ENCODE measurements around the gene PLA2G15. TPM values are rescaled to one million over a fixed set of nuclear protein-coding genes. Genes with fewer than 3 reads are reported as not detected.
A peak's percentile ranks its signal among the peaks of the same experiment; 100 is the strongest.

PLA2G15 gene
- polyA plus RNA-seq, 3 donors from 2014 or later: 4.8 to 10.7 (median 9.0) TPM

DNA sequence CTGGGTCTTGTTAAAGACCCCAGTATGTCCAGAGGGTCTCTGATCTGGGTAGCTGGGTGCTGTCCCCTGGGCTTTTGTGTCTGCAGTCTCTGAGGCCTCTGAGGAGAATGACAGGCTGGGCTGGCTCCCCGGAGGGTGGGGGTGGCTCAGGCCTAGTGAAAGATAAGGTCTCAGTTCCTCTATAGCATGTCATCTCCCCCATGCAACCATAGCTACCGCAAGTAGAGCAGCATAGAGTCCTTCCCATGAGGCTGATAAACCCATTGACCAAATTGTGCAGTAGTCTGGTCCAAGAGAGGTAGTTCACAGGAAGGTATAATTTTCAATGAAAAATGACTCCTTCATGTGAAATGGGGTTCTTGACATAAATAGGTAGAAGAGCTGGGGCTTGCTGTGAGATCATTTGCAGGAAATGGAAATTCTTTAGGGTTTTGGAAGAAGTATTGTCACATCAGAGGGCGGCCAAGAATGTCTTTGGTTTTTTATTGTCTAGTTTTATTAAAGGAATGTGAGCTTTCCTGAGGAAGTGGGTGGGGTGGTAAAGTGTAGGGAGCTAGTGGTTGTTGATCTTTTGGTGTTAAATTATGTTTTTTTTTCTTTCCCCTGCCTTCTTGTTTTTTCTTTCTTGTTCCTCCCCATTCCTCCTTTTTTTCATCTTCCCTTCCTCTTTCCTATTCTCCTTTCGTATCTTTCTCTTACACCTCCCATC lies 44.6 kb downstream of the PLA2G15 start:
- DNase-seq: peak; percentile 45 to 53 (median 49)
- Mint-ChIP-seq H3K36me3 (peaks cover 9 to 27% (median 17%) of the 10 kb centered on the region in 3 donors), H3K27me3 (ENCODE audit: low read depth in 3 of 3) (peaks cover 0 to 8% (median 0%) of the 10 kb centered on the region in 3 donors), H3K4me3 (peak overlapping the region; percentile 60 to 75 (median 65)), H3K4me1 (peaks cover 80 to 97% of the 10 kb centered on the region in 2 donors), H3K9me3 (no peaks in the 10 kb centered on the region), H3K27ac (peak overlapping the region; percentile 90 to 95 (median 92))

GRCh38 chr16:68290450-68290849 lies 45.3 kb downstream of the PLA2G15 start:
- Mint-ChIP-seq H3K9me3 (no peaks in the 10 kb centered on the region), H3K4me1 (peaks cover 73 to 96% of the 10 kb centered on the region in 2 donors), H3K27me3 (ENCODE audit: low read depth in 3 of 3) (peaks cover 0 to 7% (median 0%) of the 10 kb centered on the region in 3 donors), H3K36me3 (peaks cover 13 to 34% (median 17%) of the 10 kb centered on the region in 3 donors), H3K27ac (peak overlapping the region; percentile 90 to 95 (median 92)), H3K4me3 (peak overlapping the region; percentile 60 to 75 (median 65))
- DNase-seq: no peak

- no peak for DNase-seq
- Mint-ChIP-seq H3K4me3 (peak overlapping the region; percentile 22 to 67 (median 40)), H3K4me1 (peaks cover 65 to 88% of the 10 kb centered on the region in 2 donors), H3K27me3 (ENCODE audit: low read depth in 3 of 3) (peaks cover 0 to 7% (median 0%) of the 10 kb centered on the region in 3 donors), H3K9me3 (no peaks in the 10 kb centered on the region), H3K36me3 (peaks cover 13 to 36% (median 15%) of the 10 kb centered on the region in 3 donors), H3K27ac (peak overlapping the region; percentile 89 to 95 (median 92))
These were observed 46.1 kb downstream of the PLA2G15 start for GRCh38 chr16:68291227-68291626.

DNA sequence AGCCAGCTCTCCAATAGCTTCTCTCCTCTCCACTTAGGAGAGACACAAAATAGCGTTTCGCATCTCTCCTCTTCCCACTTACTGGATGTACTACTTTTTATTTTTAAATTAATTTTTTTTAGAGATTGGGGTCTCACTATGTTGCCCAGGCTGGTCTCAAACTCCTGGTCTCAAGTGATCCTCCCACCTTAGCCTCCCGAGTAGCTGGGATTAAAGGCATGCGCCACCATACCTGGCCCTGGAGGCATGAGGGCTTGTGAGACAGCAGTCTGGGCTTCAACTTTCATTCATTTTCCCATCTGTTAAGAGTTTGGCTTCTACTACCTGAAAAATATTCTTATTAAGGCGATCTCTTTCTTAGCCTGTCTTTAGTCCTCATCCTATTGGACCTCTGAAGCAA lies 47.3 kb downstream of the PLA2G15 start:
- DNase-seq: no peak
- H3K27me3 Mint-ChIP-seq (ENCODE audit: low read depth in 3 of 3): peaks cover 0 to 5% (median 0%) of the 10 kb centered on the region in 3 donors
- H3K4me3 Mint-ChIP-seq: peak overlapping the region in 1 of 5 donors; percentile 6
- H3K27ac Mint-ChIP-seq: peak overlapping the region; percentile 31 to 95 (median 91)
- peaks cover 12 to 45% (median 19%) of the 10 kb centered on the region in 3 donors for H3K36me3 Mint-ChIP-seq
- no peaks in the 10 kb centered on the region for H3K9me3 Mint-ChIP-seq
- peaks cover 54 to 76% of the 10 kb centered on the region in 2 donors for H3K4me1 Mint-ChIP-seq

- DNase-seq: no peak
- H3K4me1 Mint-ChIP-seq: peaks cover 16 to 39% of the 10 kb centered on the region in 2 donors
- no peaks in the 10 kb centered on the region for H3K9me3 Mint-ChIP-seq
- peaks cover 12 to 57% (median 30%) of the 10 kb centered on the region in 3 donors for H3K36me3 Mint-ChIP-seq
- no peak overlapping the region for H3K4me3 Mint-ChIP-seq
- H3K27ac Mint-ChIP-seq: no peak overlapping the region
- no peaks in the 10 kb centered on the region for H3K27me3 Mint-ChIP-seq (ENCODE audit: low read depth in 3 of 3)
These were observed 51.1 kb downstream of the PLA2G15 start for GRCh38 chr16:68296291-68296690.

GRCh38 chr16:68296693-68297092 lies 51.5 kb downstream of the PLA2G15 start:
- Mint-ChIP-seq H3K4me3 (no peak overlapping the region), H3K27me3 (ENCODE audit: low read depth in 3 of 3) (no peaks in the 10 kb centered on the region), H3K27ac (peak overlapping the region in 2 of 6 donors; percentile 10 to 16), H3K9me3 (no peaks in the 10 kb centered on the region), H3K36me3 (peaks cover 13 to 58% (median 31%) of the 10 kb centered on the region in 3 donors), H3K4me1 (peaks cover 12 to 35% of the 10 kb centered on the region in 2 donors)
- no peak for DNase-seq

DNA sequence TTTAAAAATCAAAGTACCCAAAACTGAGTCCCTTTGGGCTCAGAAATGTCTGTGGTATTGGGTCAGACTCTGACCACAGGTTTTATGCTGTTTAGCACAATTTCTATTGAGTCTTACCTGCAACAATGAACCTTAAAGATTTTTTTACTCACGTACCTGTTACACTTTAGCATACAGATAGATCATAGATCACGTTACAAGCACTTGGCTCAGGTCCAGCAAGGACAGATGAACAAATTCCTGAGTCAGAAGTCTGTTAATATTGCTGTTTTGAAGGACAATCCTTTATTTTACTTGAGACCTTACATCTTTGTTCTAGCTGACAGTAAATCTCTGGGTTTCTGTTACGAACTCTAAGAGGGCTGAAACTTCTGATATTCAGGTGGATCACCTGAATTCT lies 52.7 kb downstream of the PLA2G15 start:
- no peak for DNase-seq
- no peak overlapping the region for H3K4me3 Mint-ChIP-seq
- H3K4me1 Mint-ChIP-seq: peaks cover 4 to 28% of the 10 kb centered on the region in 2 donors
- no peaks in the 10 kb centered on the region for H3K27me3 Mint-ChIP-seq (ENCODE audit: low read depth in 3 of 3)
- peak overlapping the region in 3 of 6 donors; percentile 49 to 60 (median 53) for H3K27ac Mint-ChIP-seq
- no peaks in the 10 kb centered on the region for H3K9me3 Mint-ChIP-seq
- peaks cover 16 to 65% (median 38%) of the 10 kb centered on the region in 3 donors for H3K36me3 Mint-ChIP-seq

- no peak for DNase-seq
- peaks cover 3 to 24% of the 10 kb centered on the region in 2 donors for H3K4me1 Mint-ChIP-seq
- no peaks in the 10 kb centered on the region for H3K27me3 Mint-ChIP-seq (ENCODE audit: low read depth in 3 of 3)
- H3K36me3 Mint-ChIP-seq: peaks cover 16 to 65% (median 39%) of the 10 kb centered on the region in 3 donors
- H3K4me3 Mint-ChIP-seq: no peak overlapping the region
- no peaks in the 10 kb centered on the region for H3K9me3 Mint-ChIP-seq
- H3K27ac Mint-ChIP-seq: peak overlapping the region in 5 of 6 donors; percentile 13 to 34 (median 30)
These were observed 53.1 kb downstream of the PLA2G15 start for GRCh38 chr16:68298312-68298711.

- no peaks in the 10 kb centered on the region for H3K9me3 Mint-ChIP-seq
- peaks cover 3 to 23% of the 10 kb centered on the region in 2 donors for H3K4me1 Mint-ChIP-seq
- peak overlapping the region in 4 of 6 donors; percentile 3 to 73 (median 46) for H3K27ac Mint-ChIP-seq
- peaks cover 20 to 67% (median 44%) of the 10 kb centered on the region in 3 donors for H3K36me3 Mint-ChIP-seq
- no peak overlapping the region for H3K4me3 Mint-ChIP-seq
- no peak for DNase-seq
- H3K27me3 Mint-ChIP-seq (ENCODE audit: low read depth in 3 of 3): no peaks in the 10 kb centered on the region
These were observed 53.9 kb downstream of the PLA2G15 start for GRCh38 chr16:68298907-68299561.

GRCh38 chr16:68299571-68300453 lies 54.6 kb downstream of the PLA2G15 start:
- DNase-seq: no peak
- peaks cover 21 to 66% (median 41%) of the 10 kb centered on the region in 3 donors for H3K36me3 Mint-ChIP-seq
- H3K27me3 Mint-ChIP-seq (ENCODE audit: low read depth in 3 of 3): no peaks in the 10 kb centered on the region
- H3K4me3 Mint-ChIP-seq: no peak overlapping the region
- peak overlapping the region in 3 of 6 donors; percentile 13 to 73 (median 26) for H3K27ac Mint-ChIP-seq
- peaks cover 3 to 15% of the 10 kb centered on the region in 2 donors for H3K4me1 Mint-ChIP-seq
- no peaks in the 10 kb centered on the region for H3K9me3 Mint-ChIP-seq

DNA sequence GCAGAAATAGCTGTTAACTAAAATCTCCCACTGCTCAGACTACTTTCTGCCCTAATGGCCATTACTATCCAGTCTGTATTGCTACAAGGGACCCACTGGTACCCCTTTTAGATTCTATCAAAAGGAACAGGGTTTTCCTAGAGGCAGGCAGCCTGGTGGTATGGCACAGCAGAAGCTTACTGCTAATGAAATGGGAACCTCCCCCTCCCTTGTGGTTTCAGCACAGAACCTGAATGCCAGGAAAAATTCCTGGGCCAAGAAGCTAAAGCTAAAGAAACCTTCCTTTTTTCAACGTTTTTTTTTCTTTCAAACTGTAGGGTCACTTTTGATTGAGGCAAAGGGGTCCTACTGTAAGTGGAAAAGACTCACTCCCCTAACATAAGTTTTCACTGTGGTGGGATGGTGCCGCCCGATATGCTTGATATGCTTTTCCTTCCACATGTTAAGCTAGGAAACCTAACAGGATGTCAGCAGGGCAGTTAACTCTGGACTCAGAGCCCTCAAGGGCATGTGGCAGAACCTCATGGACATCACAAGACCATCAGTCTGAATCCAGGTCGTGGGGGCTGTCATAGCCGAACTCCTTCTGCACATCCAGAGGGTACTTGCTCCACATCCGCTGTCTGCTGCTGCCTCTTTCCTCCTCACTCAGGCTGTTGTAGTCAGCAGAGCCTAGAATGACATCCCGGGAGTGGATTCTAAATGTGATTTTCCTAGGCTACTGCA lies 55.7 kb downstream of the PLA2G15 start:
- Mint-ChIP-seq H3K27me3 (ENCODE audit: low read depth in 3 of 3) (no peaks in the 10 kb centered on the region), H3K36me3 (peaks cover 21 to 61% (median 44%) of the 10 kb centered on the region in 3 donors), H3K9me3 (no peaks in the 10 kb centered on the region), H3K4me1 (peaks cover 6 to 15% of the 10 kb centered on the region in 2 donors), H3K4me3 (no peak overlapping the region), H3K27ac (peak overlapping the region in 2 of 6 donors; percentile 30 to 43)
- no peak for DNase-seq

DNA sequence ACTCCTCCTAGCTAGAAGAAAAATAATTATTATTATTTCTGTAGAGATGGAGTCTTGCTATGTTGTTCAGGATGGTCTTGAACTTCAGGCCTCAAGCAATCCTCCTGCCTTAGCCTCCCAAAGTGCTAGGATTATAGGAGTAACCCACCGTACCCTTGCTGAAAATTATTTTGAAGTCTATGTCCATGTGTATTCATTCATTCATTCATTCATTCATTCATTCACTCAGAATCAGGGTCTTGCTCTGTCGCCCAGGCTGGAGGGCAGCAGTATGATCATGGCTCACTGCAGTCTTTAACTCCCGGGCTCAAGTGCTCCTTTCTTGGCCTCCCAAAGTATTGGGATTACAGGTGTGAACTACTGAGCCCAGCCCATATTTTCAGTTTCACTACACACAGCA lies 61.5 kb downstream of the PLA2G15 start:
- peaks cover 14 to 28% (median 25%) of the 10 kb centered on the region in 3 donors for H3K36me3 Mint-ChIP-seq
- no peak for DNase-seq
- H3K27me3 Mint-ChIP-seq (ENCODE audit: low read depth in 3 of 3): peaks cover 0 to 6% (median 0%) of the 10 kb centered on the region in 3 donors
- H3K9me3 Mint-ChIP-seq: no peaks in the 10 kb centered on the region
- no peak overlapping the region for H3K27ac Mint-ChIP-seq
- H3K4me3 Mint-ChIP-seq: no peak overlapping the region
- H3K4me1 Mint-ChIP-seq: peaks cover 31 to 37% of the 10 kb centered on the region in 2 donors

Measured in immature natural killer cell (primary cell).